Endodermal cell (in vitro differentiated cells): ENCODE measurements around the gene PDE3A. TPM values are rescaled to one million over a fixed set of nuclear protein-coding genes. Genes with fewer than 3 reads are reported as not detected.

ENCODE experiments used
- DNase-seq: peaks from one replicate; pipeline ENCODE4 v3.0.0-alpha.2; 2017
- H3K27ac ChIP-seq: 2 replicates; pipeline ENCODE4 v1.5.1; 2013; ENCODE audit warnings: mild to moderate bottlenecking, low read depth, low read length, moderate library complexity
- H3K27me3 ChIP-seq: 2 replicates; pipeline ENCODE4 v1.6.1; 2013; ENCODE audit warnings: mild to moderate bottlenecking, low read length, moderate library complexity; ENCODE audit not compliant: insufficient read depth, control insufficient read depth, poor library complexity, severe bottlenecking
- H3K36me3 ChIP-seq: 2 replicates; pipeline ENCODE4 v1.7.0; 2013; ENCODE audit warnings: mild to moderate bottlenecking, low read length, moderate library complexity; ENCODE audit not compliant: control insufficient read depth, insufficient read depth
- H3K4me1 ChIP-seq: one replicate; pipeline ENCODE4 v1.7.0; 2013; ENCODE audit warnings: low read length; ENCODE audit not compliant: control insufficient read depth, insufficient read depth
- H3K4me3 ChIP-seq: 2 replicates; pipeline ENCODE4 v1.5.1; 2013; ENCODE audit warnings: mild to moderate bottlenecking, low read length, moderate library complexity
- H3K9ac ChIP-seq: 2 replicates; pipeline ENCODE4 v1.6.1; 2013; ENCODE audit warnings: mild to moderate bottlenecking, low read length, moderate library complexity; ENCODE audit not compliant: poor library complexity, severe bottlenecking; ENCODE audit errors: extremely low read depth
- H3K9me3 ChIP-seq: 2 replicates; pipeline ENCODE4 v1.6.1; 2013; ENCODE audit warnings: mild to moderate bottlenecking, low read length, moderate library complexity; ENCODE audit not compliant: control insufficient read depth
- H3K27ac Mint-ChIP-seq: 2 replicates; pipeline ENCODE4 v1.8.0; 2020; ENCODE audit warnings: mixed read lengths
- H3K27me3 Mint-ChIP-seq: 2 replicates; pipeline ENCODE4 v1.8.0; 2021; ENCODE audit warnings: mild to moderate bottlenecking, mixed read lengths; ENCODE audit not compliant: insufficient read depth
- H3K36me3 Mint-ChIP-seq: 2 replicates; pipeline ENCODE4 v1.8.0; 2020; ENCODE audit warnings: low read depth, mixed read lengths
- H3K4me1 Mint-ChIP-seq: 2 replicates; pipeline ENCODE4 v1.8.0; 2020; ENCODE audit warnings: mixed read lengths
- H3K4me3 Mint-ChIP-seq: 2 replicates; pipeline ENCODE4 v1.8.0; 2020; ENCODE audit warnings: mild to moderate bottlenecking, moderate library complexity, mixed read lengths
- H3K9me3 Mint-ChIP-seq: 2 replicates; pipeline ENCODE4 v1.8.0; 2020; ENCODE audit warnings: mild to moderate bottlenecking, mixed read lengths
- CTCF ChIP-seq: fragments of 200-600 bp; sonication (generic); conservative IDR thresholded peaks from 2 replicates; pipeline ENCODE4 v1.5.0; 2021; ENCODE audit warnings: antibody characterized with exemption, mild to moderate bottlenecking
- WGBS, 2 experiments: methylation state at CpG; one replicate each; pipeline versions ENCODE4 v1.1.5 to v1.1.7; 2013; ENCODE audit warnings: missing lambda C conversion rate in 2 of 2, mixed read lengths in 1 of 2; ENCODE audit not compliant: insufficient coverage in 1 of 2, insufficient read length in 1 of 2; 5-methylcytosine and 5-hydroxymethylcytosine counted together
- total RNA-seq, 2 donors: library from RNA; stranded (reverse); fragmentation: NEBNext Ultra II Directional in 1 of 2; extraction: Animal tissue kit (Norgen Biotek cat#: 25700) in 1 of 2; gene quantifications; 2 replicates in 1 of 2; 3 replicates in 1 of 2; pipeline ENCODE4 v1.2.1, GENCODE V29; 2021

Gene PDE3A
- total RNA-seq, 2 donors from 2014 or later: 0.62 to 1.8 TPM

- no peaks in the 10 kb centered on the region for H3K36me3 Mint-ChIP-seq
- H3K4me1 Mint-ChIP-seq: peaks cover 3% of the 10 kb centered on the region
- DNase-seq: no peak
- H3K27ac ChIP-seq: no peak overlapping the region
- peaks cover 2% of the 10 kb centered on the region for H3K9me3 Mint-ChIP-seq
- H3K4me3 Mint-ChIP-seq: no peak overlapping the region
- no peaks in the 10 kb centered on the region for H3K27me3 Mint-ChIP-seq
- no peaks in the 10 kb centered on the region for H3K36me3 ChIP-seq
- H3K9ac ChIP-seq: no peak overlapping the region
- no peak for TF ChIP-seq CTCF
- no peaks in the 10 kb centered on the region for H3K27me3 ChIP-seq
- no peak overlapping the region for H3K27ac Mint-ChIP-seq
- no peak overlapping the region for H3K4me3 ChIP-seq
- H3K4me1 ChIP-seq: no peaks in the 10 kb centered on the region
- WGBS, 2 experiments: 91 to 98% methylated on average over 2 to 4 of the region's 4 CpGs
- H3K9me3 ChIP-seq: peaks cover 3% of the 10 kb centered on the region
These were observed 101.0 kb downstream of the PDE3A start for GRCh38 chr12:20469300-20469699.

- peaks cover 6% of the 10 kb centered on the region for H3K9me3 Mint-ChIP-seq
- no peak for TF ChIP-seq CTCF
These were observed 101.4 kb downstream of the PDE3A start for GRCh38 chr12:20469756-20470155.

GRCh38 chr12:20472102-20472782 lies 103.9 kb downstream of the PDE3A start:
- 93% methylated on average over 2 of the region's 2 CpGs; no CpG with 5 or more reads in 1 of the 2 experiments for WGBS, 2 experiments
- Histone ChIP-seq H3K4me3 (no peak overlapping the region), H3K27ac (no peak overlapping the region), H3K9ac (no peak overlapping the region), H3K27me3 (no peaks in the 10 kb centered on the region), H3K4me1 (no peaks in the 10 kb centered on the region), H3K36me3 (no peaks in the 10 kb centered on the region), H3K9me3 (peaks cover 8% of the 10 kb centered on the region)
- peaks cover 6% of the 10 kb centered on the region for H3K9me3 Mint-ChIP-seq
- H3K27ac Mint-ChIP-seq: no peak overlapping the region
- DNase-seq: no peak
- TF ChIP-seq CTCF: no peak
- peaks cover 3% of the 10 kb centered on the region for H3K4me1 Mint-ChIP-seq
- H3K36me3 Mint-ChIP-seq: no peaks in the 10 kb centered on the region
- no peaks in the 10 kb centered on the region for H3K27me3 Mint-ChIP-seq
- no peak overlapping the region for H3K4me3 Mint-ChIP-seq

More at GRCh38 chr12:20469756-20470155, 101.4 kb downstream of the PDE3A start:
- peaks cover 8% of the 10 kb centered on the region for H3K9me3 ChIP-seq
- no peak overlapping the region for H3K27ac Mint-ChIP-seq
- H3K4me3 Mint-ChIP-seq: no peak overlapping the region
- no peak overlapping the region for H3K27ac ChIP-seq
- H3K36me3 ChIP-seq: no peaks in the 10 kb centered on the region
- H3K27me3 Mint-ChIP-seq: no peaks in the 10 kb centered on the region
- no peaks in the 10 kb centered on the region for H3K27me3 ChIP-seq
- no peak for DNase-seq
- no peaks in the 10 kb centered on the region for H3K36me3 Mint-ChIP-seq
- H3K4me1 ChIP-seq: no peaks in the 10 kb centered on the region
- peaks cover 3% of the 10 kb centered on the region for H3K4me1 Mint-ChIP-seq
- no peak overlapping the region for H3K4me3 ChIP-seq
- H3K9ac ChIP-seq: no peak overlapping the region
